NT2/D1 (cell line): Measurements from ENCODE around the gene STK24.
"Not testable (repeated sequence)": the region's sequence is repeated elsewhere in the genome, so short reads cannot be mapped to it uniquely, and the experiment has no call there.

Experiments
- SUZ12 ChIP-seq: IDR thresholded peaks from 2 replicates; pipeline ENCODE4 v1.6.1; 2011; ENCODE audit not compliant: insufficient read length, insufficient read depth; ENCODE audit errors: extremely low read depth
- YY1 ChIP-seq: IDR thresholded peaks from 2 replicates; pipeline ENCODE4 v1.6.1; 2011; ENCODE audit not compliant: insufficient read length, insufficient read depth
- ZNF274 ChIP-seq: IDR thresholded peaks from 2 replicates; pipeline ENCODE4 v1.6.1; 2011; ENCODE audit warnings: mild to moderate bottlenecking, low read depth, low read length

GRCh38 chr13:98589516-98589915 is 12.6 kb upstream of the STK24 start:
- TF ChIP-seq ZNF274, SUZ12, YY1: not testable (repeated sequence)
